Nephron progenitor cell (in vitro differentiated cells): ENCODE data around the gene TLE3.

Experiments used
- DNase-seq: peaks from one replicate; pipeline ENCODE4 v3.0.0; 2021
- H3K27ac Mint-ChIP-seq: 2 replicates; pipeline ENCODE4 v1.8.0; 2021; ENCODE audit warnings: mild to moderate bottlenecking, moderate library complexity, mixed read lengths
- H3K27me3 Mint-ChIP-seq: 2 replicates; pipeline ENCODE4 v1.8.0; 2021; ENCODE audit warnings: mild to moderate bottlenecking, low read depth, mixed read lengths; ENCODE audit not compliant: poor library complexity
- H3K36me3 Mint-ChIP-seq: 2 replicates; pipeline ENCODE4 v1.8.0; 2021; ENCODE audit warnings: low read depth, mixed read lengths
- H3K4me1 Mint-ChIP-seq: 2 replicates; pipeline ENCODE4 v1.8.0; 2021; ENCODE audit warnings: mixed read lengths
- H3K4me3 Mint-ChIP-seq: 2 replicates; pipeline ENCODE4 v1.8.0; 2021; ENCODE audit warnings: mild to moderate bottlenecking, moderate library complexity, mixed read lengths
- H3K9me3 Mint-ChIP-seq: 2 replicates; pipeline ENCODE4 v1.8.0; 2021; ENCODE audit warnings: mild to moderate bottlenecking, moderate library complexity, mixed read lengths
- CTCF ChIP-seq: fragments of 200-600 bp; sonication (generic); IDR thresholded peaks from 2 replicates; pipeline ENCODE4 v1.5.0; 2021; ENCODE audit warnings: antibody characterized with exemption

The TLE3 gene

GRCh38 chr15:70057931-70058641, 39.6 kb downstream of the TLE3 start:
- H3K36me3 Mint-ChIP-seq: peaks cover 73% of the 10 kb centered on the region
- peaks cover 46% of the 10 kb centered on the region for H3K4me1 Mint-ChIP-seq
- H3K27me3 Mint-ChIP-seq: peaks cover 7% of the 10 kb centered on the region
- H3K4me3 Mint-ChIP-seq: no peak overlapping the region
- H3K9me3 Mint-ChIP-seq: no peaks in the 10 kb centered on the region
- no peak for DNase-seq
- TF ChIP-seq CTCF: no peak
- no peak overlapping the region for H3K27ac Mint-ChIP-seq

GRCh38 chr15:70056091-70056680, 41.5 kb downstream of the TLE3 start:
- Mint-ChIP-seq H3K4me3 (no peak overlapping the region), H3K27me3 (peaks cover 11% of the 10 kb centered on the region), H3K9me3 (no peaks in the 10 kb centered on the region), H3K4me1 (peaks cover 38% of the 10 kb centered on the region), H3K36me3 (peaks cover 87% of the 10 kb centered on the region), H3K27ac (no peak overlapping the region)
- no peak for DNase-seq
- no peak for TF ChIP-seq CTCF

- DNase-seq: no peak
- Mint-ChIP-seq H3K36me3 (peaks cover 86% of the 10 kb centered on the region), H3K4me1 (peaks cover 38% of the 10 kb centered on the region), H3K27ac (no peak overlapping the region), H3K27me3 (peaks cover 11% of the 10 kb centered on the region), H3K4me3 (no peak overlapping the region), H3K9me3 (no peaks in the 10 kb centered on the region)
- no peak for TF ChIP-seq CTCF
These were observed 42.1 kb downstream of the TLE3 start for GRCh38 chr15:70055601-70056051.

GRCh38 chr15:70054884-70055387, 42.8 kb downstream of the TLE3 start:
- no peak for DNase-seq
- peaks cover 82% of the 10 kb centered on the region for H3K36me3 Mint-ChIP-seq
- H3K4me1 Mint-ChIP-seq: peaks cover 38% of the 10 kb centered on the region
- H3K9me3 Mint-ChIP-seq: no peaks in the 10 kb centered on the region
- no peak overlapping the region for H3K27ac Mint-ChIP-seq
- H3K4me3 Mint-ChIP-seq: no peak overlapping the region
- H3K27me3 Mint-ChIP-seq: peaks cover 11% of the 10 kb centered on the region
- no peak for TF ChIP-seq CTCF

- Mint-ChIP-seq H3K4me1 (peaks cover 38% of the 10 kb centered on the region), H3K9me3 (no peaks in the 10 kb centered on the region), H3K36me3 (peaks cover 77% of the 10 kb centered on the region), H3K27ac (no peak overlapping the region), H3K27me3 (peaks cover 14% of the 10 kb centered on the region), H3K4me3 (no peak overlapping the region)
- no peak for DNase-seq
- TF ChIP-seq CTCF: no peak
These were observed 43.4 kb downstream of the TLE3 start for GRCh38 chr15:70054366-70054765.
